ENCODE results near the gene PREPL.

PREPL gene

DNA sequence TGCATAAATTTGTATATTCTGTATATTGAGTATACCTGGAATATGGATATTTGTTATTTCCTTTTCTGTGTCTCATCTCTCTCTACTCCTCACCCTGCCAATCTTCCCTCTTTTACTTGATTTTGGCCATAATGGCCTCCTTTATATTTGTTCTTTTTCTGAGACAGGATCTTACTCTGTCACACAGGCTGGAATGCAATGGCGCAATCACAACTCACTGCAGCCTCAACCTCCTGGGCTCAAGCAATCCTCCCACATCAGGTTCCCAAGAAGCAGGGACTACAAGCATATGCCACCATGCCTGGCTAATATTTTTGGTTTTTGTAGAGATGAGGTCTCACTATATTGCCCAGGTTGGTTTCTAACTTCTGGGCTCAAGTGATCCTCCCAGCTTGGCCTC is 30.5 kb downstream of the PREPL start:
- peaks cover 0 to 26% (median 5%) of the 10 kb centered on the region in 4 donors for H3K4me1 ChIP-seq
- H3K36me3 ChIP-seq = peaks cover 22 to 66% (median 34%) of the 10 kb centered on the region in 3 donors
- DNase-seq = no peak
- TF ChIP-seq, protein P1, sequence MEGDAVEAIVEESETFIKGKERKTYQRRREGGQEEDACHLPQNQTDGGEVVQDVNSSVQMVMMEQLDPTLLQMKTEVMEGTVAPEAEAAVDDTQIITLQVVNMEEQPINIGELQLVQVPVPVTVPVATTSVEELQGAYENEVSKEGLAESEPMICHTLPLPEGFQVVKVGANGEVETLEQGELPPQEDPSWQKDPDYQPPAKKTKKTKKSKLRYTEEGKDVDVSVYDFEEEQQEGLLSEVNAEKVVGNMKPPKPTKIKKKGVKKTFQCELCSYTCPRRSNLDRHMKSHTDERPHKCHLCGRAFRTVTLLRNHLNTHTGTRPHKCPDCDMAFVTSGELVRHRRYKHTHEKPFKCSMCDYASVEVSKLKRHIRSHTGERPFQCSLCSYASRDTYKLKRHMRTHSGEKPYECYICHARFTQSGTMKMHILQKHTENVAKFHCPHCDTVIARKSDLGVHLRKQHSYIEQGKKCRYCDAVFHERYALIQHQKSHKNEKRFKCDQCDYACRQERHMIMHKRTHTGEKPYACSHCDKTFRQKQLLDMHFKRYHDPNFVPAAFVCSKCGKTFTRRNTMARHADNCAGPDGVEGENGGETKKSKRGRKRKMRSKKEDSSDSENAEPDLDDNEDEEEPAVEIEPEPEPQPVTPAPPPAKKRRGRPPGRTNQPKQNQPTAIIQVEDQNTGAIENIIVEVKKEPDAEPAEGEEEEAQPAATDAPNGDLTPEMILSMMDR (IDR thresholded peaks at IDR 0.05) = no peak
- no peaks in the 10 kb centered on the region for H3K9me3 ChIP-seq
- peak overlapping the region in 1 of 2 donors; percentile 16 for H3K27ac ChIP-seq
- no peak overlapping the region for H3K4me3 ChIP-seq
- H3K27me3 ChIP-seq = no peaks in the 10 kb centered on the region
- intact Hi-C loops (cut with DNase I; ENCODE audit: low total_unique reads) = no loop called here

DNA sequence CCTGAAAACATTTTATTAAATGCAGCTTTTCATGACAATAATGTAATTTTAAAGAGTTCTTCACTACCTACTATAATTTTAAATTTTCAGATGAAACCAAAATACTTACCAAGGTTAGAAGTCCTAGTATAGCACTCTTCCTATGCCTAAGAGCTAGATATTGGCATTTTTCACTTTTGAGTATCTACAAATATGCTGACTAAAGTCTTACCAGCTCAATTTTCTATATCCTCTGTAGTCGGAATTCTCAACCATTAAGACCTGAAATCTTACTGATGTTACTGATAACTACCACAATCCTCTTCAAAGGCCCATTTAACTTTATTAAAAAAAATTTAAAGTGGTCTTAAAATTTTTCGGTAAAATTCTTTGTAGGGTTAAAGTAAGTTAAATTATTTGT is 32.0 kb downstream of the PREPL start:
- Histone ChIP-seq H3K4me3 (no peak overlapping the region), H3K27me3 (no peaks in the 10 kb centered on the region), H3K9me3 (no peaks in the 10 kb centered on the region), H3K36me3 (peaks cover 22 to 68% (median 34%) of the 10 kb centered on the region in 3 donors), H3K4me1 (peaks cover 0 to 33% (median 16%) of the 10 kb centered on the region in 4 donors), H3K27ac (no peak overlapping the region)
- TF ChIP-seq, protein P1 (IDR thresholded peaks at IDR 0.05) = no peak
- DNase-seq = no peak
- intact Hi-C loops (cut with DNase I; ENCODE audit: low total_unique reads) = no loop called here

DNA sequence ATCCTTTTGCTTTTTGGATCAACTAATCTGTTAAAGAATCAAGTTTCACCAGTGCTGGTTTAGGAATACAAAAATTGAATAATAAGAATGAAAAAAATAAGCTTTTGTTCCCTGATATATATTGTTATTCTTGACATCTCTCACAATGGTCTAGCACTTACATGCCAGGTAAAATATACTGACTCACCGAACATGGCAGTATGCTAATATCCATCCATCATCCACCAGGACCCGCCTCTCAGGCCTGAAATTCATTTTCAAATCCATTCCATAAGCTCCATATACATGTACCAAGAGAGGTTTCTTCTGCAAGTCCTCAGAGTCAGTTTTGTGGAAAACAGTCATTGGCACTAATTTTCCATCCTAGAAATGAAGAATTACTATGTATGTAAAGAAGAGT is 32.5 kb downstream of the PREPL start:
- Histone ChIP-seq H3K36me3 (peaks cover 22 to 72% (median 38%) of the 10 kb centered on the region in 3 donors), H3K27me3 (no peaks in the 10 kb centered on the region), H3K9me3 (no peaks in the 10 kb centered on the region), H3K4me3 (no peak overlapping the region), H3K27ac (no peak overlapping the region), H3K4me1 (peaks cover 0 to 29% (median 16%) of the 10 kb centered on the region in 4 donors)
- TF ChIP-seq, protein P1 (IDR thresholded peaks at IDR 0.05) = no peak
- intact Hi-C loops (cut with DNase I; ENCODE audit: low total_unique reads) = no loop called here
- no peak for DNase-seq

DNA sequence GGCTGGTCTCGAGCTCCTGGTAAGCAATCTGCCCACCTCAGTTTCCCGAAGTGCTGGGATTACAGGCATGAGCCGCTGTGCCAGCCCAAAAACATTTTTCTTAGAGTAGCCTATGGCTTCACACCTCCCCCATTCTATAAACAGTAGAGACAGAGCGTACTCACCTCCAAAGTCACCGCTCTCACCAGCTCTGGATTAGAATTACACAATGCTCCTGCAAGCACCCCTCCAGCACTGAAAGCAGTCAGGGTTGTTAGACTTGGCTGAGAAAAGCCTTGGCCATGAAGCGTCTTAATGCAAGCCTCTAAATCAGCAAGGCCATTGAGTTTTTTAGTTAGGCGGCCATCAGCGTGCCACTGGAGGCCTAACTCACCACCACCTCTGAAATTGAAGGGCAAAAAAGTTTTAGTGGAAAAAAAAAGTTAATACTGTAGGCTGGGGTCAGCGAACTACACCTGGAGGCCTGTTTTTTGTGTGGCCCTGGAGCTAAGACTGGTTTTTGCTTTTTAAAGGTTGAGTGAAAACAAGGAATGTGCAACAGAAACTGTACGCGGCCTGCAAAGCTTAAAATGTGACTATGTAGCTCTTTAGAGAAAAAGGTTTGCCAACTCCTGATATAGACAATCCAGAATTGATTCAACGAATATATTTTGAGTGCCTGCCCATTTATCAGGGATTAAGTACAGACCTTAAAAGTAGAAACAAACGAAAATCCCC is 34.6 kb downstream of the PREPL start:
- no peaks in the 10 kb centered on the region for H3K27me3 ChIP-seq
- no peaks in the 10 kb centered on the region for H3K9me3 ChIP-seq
- no peak overlapping the region for H3K4me3 ChIP-seq
- H3K4me1 ChIP-seq = peaks cover 0 to 26% (median 16%) of the 10 kb centered on the region in 4 donors
- no peak for DNase-seq
- peaks cover 43 to 75% (median 49%) of the 10 kb centered on the region in 3 donors for H3K36me3 ChIP-seq
- intact Hi-C loops (cut with DNase I; ENCODE audit: low total_unique reads) = no loop called here
- peak overlapping the region; percentile 45 to 64 for H3K27ac ChIP-seq
- TF ChIP-seq, protein P1 (IDR thresholded peaks at IDR 0.05) = no peak

GRCh38 chr2:44325897-44326296 is 35.4 kb downstream of the PREPL start:
- peak overlapping the region; percentile 45 to 64 for H3K27ac ChIP-seq
- DNase-seq = no peak
- TF ChIP-seq, protein P1 (IDR thresholded peaks at IDR 0.05) = no peak
- peaks cover 43 to 75% (median 49%) of the 10 kb centered on the region in 3 donors for H3K36me3 ChIP-seq
- H3K4me1 ChIP-seq = peaks cover 0 to 26% (median 16%) of the 10 kb centered on the region in 4 donors
- intact Hi-C loops (cut with DNase I; ENCODE audit: low total_unique reads) = no loop called here
- H3K27me3 ChIP-seq = no peaks in the 10 kb centered on the region
- H3K9me3 ChIP-seq = no peaks in the 10 kb centered on the region
- no peak overlapping the region for H3K4me3 ChIP-seq

Data from tibial artery (tissue), 4 donors.